ENCODE measurements around the gene ZNF2.

ZNF2 gene

GRCh38 chr2:95207111-95207961 lies 41.7 kb downstream of the ZNF2 start, which contains the start of gene ZNF892:
Gene ZNF892, plus strand, starts transcription at chr2:95207521. Its CDS starts 295 bp downstream, at chr2:95207816.
- peak; percentile 86 to 88 for DNase-seq

- no peak for DNase-seq
Measured at GRCh38 chr2:95208106-95208505, 42.5 kb downstream of the ZNF2 start.

GRCh38 chr2:95215018-95215612 lies 49.5 kb downstream of the ZNF2 start:
- no peak for DNase-seq

GRCh38 chr2:95220449-95220848 lies 54.8 kb downstream of the ZNF2 start:
- no peak for DNase-seq

- no peak for DNase-seq
Measured at GRCh38 chr2:95225658-95226057, 60.0 kb downstream of the ZNF2 start.

GRCh38 chr2:95231723-95232122 lies 66.1 kb downstream of the ZNF2 start:
- peak in 1 of 2 experiments; percentile 2 for DNase-seq

GRCh38 chr2:95232232-95232631 lies 66.6 kb downstream of the ZNF2 start:
- DNase-seq = no peak

All from NCI-H1930 (cell line).